HG02623 (cell line): ENCODE results near the gene COLEC12.

ENCODE experiments used
- ATAC-seq: cut with Tn5 transposase; IDR thresholded peaks from one replicate; pipeline ENCODE4 v1.9.1; 2021; ENCODE audit warnings: moderate library complexity; ENCODE audit not compliant: unreplicated experiment

Gene COLEC12

DNA sequence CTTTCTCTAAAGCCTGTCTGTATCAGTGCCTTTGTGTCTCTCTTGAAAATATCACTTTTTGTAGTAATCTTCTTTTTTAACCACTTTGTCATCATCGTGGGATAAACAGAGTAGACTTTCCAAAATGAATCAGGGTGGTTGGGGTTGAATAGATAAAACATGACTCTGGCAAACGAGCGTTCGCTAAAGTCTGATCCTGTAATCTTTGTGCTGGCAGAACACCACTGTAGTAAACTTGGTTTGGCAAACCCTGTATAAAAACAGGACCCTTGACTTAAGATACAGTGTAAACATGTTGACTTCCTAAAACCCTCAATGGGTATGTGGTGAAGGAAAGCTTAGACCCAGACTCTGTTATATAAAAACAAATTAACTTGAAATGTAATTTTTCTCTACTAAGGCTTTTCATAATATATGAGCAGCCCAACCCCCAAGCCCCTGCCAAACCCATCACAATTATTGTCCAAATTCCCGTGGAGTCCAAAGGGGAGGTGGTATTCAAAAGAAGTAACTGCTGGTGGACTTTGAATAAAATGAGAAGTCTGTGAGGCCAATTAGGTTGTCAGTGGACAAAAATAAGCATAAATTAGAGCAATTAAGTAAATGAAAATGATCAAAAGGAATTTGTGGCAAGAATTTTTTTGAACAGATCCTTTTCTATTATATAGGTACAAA is 52.2 kb downstream of the COLEC12 start:
- ATAC-seq: no peak

DNA sequence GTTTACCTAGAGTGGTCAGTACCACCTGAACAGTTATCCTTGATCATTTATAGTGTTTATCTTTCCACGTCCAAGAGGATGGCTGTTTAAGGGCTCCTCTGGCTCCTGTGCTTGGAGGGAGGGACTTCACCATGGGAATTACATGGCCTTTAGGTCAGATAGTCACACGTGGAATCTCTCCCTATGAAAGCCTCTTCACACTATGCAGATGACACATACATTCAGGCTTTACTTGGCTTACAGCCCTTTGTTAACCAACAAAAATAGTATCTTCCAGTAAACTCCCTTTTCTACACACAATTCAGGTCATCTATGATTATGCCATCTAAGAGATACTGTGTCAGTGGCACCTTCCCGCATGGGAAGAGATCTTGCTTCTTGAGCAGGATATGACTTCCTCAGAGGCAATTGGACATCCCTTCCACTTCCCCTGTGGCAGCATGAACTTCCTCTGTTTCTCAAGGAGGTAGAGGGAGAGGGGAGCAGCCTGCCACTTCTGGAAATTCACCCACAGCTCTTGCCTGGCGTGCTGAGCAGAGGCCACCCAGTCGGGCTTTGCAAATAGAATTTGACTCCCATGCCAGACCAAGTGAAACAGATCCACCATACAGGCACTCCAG is 53.5 kb downstream of the COLEC12 start:
- ATAC-seq: no peak

DNA sequence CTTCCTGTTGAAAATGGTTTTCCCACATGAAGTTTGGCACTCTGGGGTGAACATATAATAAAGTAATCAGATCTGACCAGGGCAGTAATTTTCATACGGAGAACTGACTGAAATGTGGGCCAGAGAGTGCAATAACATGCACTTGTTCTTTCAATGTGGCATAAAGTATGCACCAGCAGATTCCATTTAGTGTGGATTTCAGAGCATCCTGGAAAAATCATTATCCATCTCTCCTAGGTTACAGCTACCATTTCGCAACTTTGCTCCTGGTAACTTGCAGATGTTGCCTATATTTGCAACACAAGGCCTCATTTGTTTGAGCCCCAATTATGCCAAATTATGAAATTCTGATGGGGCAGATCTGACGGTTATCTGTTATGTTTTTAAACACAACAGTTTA is 55.4 kb downstream of the COLEC12 start:
- no peak for ATAC-seq

DNA sequence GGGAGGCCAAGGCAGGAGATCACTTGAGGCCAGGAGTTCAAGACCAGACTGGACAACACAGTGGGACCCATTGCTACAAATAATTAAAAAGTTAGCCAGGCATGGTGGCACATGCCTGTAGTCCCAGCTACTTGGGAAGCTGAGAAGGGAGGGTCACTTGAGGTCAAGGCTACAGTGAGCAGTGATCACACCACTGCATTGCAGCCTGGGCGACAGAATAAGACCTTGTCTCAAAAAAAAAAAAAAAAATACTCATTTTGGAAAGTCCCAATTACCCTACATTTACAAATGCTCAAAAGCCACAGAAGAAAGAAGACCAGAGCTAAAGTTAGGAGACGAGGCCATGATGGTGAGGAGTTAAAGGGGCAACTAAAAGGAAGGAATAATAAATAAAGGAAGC is 61.9 kb downstream of the COLEC12 start:
- ATAC-seq: no peak

DNA sequence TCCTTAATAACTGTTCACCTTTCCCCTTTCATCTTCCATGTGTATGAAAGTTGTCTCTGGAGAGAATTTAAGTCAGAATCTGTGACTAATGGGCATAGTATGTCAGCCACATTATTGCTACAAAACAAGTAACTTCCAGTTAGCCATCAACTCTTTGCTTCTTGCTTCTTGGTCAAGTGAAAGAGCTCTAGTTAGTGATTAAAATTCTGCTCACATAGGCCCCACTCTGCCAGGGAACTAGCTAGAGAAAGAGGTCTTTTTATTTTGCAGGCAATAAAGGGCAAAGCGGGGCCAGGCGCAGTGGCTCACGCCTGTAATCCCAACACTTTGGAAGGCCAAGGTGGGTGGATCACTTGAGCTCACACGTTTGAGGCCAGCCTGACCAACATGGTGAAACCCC is 64.6 kb downstream of the COLEC12 start:
- ATAC-seq: no peak

DNA sequence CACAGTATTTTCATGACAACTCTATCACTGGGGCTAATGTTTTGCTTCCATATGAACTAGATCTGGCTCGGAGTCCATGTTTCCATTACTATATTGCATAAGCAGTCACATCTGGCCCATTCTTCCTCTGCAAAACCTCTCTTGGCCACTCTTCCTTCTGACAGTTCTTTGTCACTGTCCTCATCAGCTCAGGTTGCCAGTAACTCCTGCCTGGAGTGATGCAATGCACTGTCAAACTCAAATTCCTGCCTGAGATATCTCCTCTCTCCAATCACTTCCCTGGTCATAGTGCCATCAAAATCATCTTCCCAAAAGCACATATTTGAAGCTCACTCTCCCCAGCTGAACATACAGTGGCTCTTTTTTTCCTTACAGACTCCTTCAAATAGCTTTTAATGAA is 66.1 kb downstream of the COLEC12 start:
- no peak for ATAC-seq

DNA sequence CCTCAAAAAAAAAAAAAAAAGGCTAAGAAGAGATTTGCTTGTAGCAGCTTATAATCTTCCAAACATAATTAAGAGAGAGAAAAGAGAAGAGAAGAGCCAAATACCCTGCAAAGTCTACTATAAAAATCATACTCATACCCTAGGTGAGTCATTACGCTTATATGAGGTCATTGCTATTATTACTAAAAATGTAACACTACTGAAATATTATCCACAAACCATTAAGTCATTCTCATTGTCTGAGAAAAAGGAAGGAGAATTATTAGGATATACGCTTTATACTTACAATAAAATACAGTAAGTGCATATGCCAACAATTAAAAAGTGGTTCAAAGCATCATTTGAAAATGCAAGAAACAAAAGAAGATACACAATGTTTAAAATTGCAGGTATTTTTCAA is 66.5 kb downstream of the COLEC12 start:
- no peak for ATAC-seq

DNA sequence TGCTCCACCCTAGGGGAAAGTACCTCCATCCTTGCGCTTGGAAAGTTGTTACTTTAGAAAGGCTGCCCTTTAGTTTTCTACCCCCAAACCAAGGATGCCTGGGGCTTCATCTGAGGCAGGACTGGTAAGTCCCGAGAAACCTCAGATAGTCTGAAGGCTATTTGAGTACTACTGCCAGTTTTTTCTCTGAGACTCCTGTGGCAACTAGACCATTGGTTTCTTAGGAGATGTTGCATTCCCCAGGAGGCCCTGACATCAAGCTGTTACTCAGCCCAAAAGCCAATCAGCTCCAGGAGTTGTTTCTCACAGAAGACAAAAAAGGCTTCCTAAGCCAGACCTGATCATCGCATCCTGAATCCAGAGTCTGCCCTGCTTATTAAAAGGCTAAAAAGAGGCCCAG is 67.2 kb downstream of the COLEC12 start:
- no peak for ATAC-seq

DNA sequence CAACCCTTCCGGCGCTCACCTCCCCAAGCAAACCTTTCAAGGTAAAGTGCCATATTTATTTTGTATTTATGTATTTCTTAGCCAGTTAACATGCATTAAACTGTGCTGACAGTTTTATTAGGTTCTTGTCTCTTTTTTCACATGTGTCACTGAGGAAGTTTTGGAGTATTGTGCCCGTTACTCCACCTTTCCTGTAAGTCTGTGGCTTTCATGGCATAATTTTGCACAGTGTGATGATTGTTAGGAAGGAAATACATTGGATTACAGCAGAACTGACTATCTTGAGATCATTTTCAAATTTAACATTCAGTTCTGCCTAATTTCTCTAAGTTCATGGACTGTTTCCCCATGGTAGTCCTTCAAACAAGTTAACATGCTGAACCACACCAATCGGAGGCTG is 67.7 kb downstream of the COLEC12 start:
- no peak for ATAC-seq

DNA sequence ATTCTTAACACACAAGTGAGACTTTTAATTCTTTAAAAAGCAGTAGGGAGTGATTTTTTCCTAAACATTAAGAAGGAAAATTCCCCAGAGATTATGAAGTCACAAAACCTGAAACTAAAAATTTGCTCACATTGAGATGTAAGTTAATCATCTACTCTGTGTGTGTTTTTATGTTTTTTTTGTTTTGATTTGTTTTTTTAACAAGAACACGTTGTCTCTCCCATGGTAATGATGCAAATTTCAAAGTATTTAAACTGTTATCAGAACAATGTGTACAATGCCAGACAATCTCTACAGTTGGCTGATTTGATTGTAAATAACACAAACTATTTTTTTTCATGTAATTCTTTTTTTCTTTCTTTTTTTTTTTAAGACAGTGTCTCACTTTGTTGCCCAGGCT is 71.5 kb downstream of the COLEC12 start:
- ATAC-seq: no peak

DNA sequence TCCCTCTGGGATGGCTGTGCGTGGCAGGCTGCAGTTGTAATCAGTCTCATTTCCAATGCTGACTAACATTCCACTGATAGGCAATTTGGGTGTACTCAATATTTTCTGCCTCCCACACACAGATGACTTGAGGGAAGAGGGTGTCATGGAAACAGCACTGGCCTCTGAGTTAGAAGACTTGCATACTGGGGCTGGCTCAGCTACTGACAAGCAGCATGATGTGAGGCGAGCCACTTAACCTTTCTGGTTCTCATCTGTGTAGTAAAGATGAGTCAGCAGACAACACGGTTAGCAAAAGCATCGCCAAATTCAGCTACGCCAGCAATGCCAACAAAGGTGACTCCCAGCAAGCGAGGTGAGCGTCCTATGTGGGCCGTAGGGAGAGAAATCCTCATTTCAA is 73.5 kb downstream of the COLEC12 start:
- ATAC-seq: no peak

DNA sequence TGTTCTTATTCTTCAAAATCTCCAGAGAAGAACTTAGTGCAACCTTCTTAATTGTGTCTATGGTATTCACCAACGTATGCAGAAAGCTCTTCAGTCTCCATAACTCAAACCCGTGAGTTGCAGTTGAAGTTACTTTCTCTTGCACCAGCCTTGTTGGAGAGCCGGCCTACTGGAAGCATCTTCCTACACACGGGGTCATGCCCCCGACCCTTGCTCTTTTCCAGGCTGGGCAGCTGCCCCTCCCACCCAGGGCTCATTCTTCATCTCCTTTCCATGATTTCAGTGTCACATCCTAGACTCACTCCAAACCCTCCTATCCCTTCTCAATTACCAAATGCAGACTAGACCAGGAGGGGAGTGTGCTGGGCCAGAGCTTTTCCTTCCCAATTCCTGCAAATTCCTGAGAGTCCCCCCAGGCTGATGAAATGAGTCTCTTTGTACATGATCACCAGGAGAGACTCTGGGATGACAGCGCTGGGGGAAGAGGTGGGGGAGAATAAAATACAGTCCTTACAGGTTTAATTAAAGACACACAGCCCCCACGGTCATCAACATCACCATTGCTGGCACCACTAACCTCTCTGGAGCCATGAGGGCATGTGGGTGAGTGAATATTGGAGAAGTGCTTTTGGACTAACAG is 75.3 kb downstream of the COLEC12 start:
- ATAC-seq: no peak

DNA sequence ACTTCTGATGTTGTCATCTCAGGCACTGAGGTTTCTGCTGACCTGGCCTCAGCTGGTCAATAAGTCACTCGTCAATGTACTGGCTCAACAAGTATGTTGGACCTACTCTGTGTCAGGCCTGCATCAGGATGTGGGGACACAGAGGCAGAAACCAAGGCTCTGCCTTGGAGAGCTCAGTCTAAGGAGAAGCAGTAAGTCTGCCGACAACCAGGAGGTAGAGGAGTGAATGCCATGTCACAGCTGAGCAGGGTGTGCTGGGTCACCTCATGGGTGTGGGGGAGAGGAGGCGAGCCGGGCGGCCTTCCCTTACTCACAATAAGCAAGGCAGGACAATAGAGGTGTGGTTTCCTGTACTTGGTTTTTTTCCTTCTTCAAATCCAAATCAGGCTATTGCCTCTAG is 75.8 kb downstream of the COLEC12 start:
- ATAC-seq: no peak

DNA sequence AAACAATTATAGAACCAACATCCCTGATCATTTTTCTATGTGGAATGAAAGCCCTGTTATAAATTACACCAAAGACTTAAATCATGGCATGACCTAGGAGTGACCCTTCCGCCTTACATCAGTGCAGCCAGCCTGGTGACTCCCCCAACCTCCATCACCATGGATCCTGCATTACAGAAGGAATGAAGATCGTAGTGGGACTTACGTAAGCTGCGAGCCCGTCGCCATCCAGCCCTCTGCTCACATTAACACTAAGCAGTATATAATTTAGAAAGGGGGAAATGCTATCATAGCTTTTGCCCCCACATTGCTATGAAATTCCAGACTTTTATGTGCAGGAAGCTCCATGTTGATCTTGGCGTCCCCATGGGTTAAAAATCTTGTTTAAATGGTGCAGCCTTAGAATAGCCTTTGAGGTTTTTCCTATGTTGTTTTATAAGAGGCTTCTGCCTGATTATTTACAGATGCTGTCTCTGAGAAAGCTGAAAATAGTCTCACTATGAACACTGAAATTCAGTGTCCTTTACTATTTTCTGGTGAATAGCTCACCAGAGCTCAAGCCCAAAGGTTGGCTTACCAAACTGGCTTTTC is 76.3 kb downstream of the COLEC12 start:
- no peak for ATAC-seq

DNA sequence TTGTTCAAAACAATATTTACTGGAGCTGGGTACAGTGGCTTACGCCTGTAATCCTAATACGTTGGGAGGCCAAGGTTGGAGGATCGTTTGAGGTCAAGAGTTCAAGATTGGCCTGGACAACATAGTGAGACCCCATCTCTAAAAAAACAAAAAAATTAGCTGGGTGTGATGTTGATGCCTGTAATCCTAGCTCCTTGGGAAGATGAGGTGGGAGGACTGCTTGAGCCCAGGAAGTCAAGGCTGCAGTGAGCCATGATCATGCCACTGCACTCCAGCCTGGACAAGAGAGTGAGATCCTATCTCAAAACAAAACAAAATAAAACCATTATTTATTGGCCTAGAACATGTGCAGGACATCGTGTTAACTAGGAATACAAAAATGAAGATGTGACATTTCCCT is 77.5 kb downstream of the COLEC12 start:
- no peak for ATAC-seq

DNA sequence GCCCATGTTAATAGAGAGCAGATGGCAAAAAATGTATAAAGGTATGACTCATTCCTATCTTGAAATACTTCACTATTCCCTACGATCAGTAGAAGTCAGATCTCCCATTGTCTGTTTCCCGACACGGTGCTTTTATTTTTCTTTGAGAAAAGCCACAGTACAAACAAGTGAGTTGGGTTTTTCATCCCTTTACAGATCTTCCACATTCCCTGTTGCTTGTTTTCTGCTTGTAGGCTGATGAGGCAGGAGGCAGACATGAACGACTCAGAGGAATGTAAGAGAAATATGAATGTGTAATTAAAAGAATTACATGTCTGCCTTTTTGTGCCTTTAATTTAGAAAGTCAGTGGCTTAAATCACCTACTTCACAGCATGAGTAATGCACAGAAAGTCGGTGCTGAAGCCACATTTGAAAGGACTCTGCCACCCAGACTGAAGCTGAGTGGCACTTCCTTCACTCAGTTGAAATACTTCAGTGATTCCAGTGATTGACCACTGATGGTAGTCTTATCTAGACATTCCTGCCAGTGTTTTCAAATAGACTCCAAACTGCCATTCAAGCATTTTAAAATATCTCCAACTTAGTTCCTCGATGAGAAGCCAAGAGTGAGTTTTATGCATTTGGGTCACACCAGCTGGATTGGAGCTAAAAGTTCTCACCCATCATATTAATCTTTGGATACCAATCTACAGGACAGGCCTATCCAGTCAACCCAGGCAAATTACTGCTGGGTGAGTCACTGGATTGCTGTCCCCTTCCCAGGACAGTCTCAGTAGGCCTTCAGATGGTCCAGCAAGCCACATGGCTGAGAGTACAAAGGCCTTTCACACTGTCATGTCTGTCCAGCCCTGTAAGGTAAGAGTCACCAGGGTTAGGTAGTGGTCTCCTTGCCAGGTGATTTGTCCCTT is 79.0 kb downstream of the COLEC12 start:
- ATAC-seq: no peak

DNA sequence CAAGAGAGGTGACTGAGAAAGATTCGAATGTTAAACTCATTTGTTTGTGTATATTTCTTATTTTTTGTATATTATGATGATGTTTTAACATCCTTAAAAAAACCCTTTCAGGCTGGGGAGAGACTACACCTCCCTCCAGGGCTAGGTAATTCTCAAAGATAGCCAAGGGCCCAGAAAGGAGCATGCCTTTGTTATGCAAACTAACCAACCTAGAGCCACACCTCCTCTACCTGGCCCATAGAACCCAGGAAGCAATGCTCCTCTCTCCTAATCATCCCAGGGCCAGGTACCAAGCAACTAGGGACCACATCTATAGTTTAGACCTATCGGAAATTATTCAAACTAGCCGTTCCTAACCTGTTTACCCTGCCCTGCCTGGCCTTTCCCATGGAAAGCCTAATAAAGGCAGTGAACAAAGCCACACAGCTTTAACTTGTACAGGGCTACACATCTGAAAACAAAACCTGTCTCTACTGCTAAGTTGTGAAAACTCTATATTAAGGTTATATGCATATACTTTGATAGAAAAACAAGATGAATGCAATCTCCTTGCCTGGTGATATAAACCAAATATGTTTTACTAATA is 79.7 kb downstream of the COLEC12 start:
- no peak for ATAC-seq

DNA sequence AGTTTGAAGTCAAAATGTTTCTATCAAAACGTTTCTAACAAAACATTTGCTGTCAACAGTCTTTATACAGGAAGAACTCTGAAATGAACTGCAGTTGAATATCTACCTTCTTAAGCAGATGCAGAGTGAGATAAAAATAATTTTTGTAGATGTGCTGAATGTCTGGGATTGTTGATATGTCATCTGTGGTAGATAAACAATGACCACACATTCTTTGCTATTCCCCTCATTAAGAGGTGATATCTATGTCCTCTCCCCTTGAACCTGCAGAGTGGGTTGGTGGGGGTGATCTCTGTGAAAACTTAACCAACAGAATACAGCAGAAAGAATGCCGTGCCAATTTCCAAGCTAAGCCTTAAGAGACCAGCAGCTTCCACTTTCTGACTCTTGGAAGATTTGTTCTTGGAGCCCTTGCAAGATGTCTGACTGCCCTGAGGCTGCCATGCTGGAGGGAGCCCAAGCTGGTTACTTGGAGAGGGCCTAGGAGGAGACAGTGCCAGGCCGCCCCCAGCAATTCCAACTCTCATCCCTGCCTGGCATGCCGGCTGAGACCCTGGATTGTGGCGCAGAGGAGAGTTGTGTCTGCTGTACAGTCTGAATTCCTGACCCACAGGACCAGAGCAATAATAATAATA is 80.8 kb downstream of the COLEC12 start:
- ATAC-seq: no peak

DNA sequence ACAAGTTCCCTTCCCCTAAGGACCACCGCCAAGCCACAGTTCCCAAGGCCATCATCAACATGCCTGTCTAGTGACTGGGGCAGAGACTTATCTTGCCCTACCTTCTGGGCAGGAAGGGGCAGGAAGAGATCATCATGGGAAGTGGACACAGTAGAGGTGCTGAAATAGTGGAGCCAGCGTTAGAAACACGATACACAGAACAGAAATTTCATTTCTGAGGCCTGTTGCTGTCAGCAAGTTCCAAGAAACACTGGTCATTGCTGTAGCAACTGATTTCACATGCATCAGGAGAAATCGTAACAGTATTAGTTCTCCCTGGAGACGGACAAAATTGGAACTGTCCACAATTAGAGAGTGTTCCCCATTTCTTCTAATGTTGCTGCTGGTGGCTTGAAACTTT is 83.0 kb downstream of the COLEC12 start:
- ATAC-seq: no peak

DNA sequence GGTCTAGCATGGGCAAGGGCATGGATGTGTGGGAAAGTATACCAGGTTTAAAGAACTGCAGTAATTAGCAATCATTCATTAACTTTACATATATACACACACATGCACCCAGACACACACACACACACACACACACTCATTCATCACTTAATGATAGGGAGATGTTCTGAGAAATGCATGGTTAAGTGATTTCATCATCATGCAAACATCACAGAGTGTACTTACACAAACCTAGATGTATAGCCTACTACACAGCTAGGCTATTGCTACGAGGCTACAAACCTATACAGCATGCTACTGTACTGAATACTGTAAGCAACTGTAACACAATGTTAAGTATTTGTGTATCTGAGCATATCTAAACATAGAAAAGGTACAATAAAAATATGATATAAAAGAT is 83.6 kb downstream of the COLEC12 start:
- ATAC-seq: no peak
